ENCODE results near the gene NTHL1. TPM values are rescaled to one million over a fixed set of nuclear protein-coding genes. Genes with fewer than 3 reads are reported as not detected.

Gene NTHL1
- total and polyA plus RNA-seq, 2 donors (not counting 3 experiments of a cell fraction or from before 2014, with no cell fraction given) = 39.8 to 65.8 TPM

GRCh38 chr16:2061023-2061422 is 13.4 kb upstream of the NTHL1 start:
- intact Hi-C loops (cut with micrococcal nuclease) = no loop called here
- DNase-seq (ENCODE audit: low read depth, low spot score) (no peak), FAIRE-seq (no peak)
- Histone ChIP-seq H3K79me2 (ENCODE audit: control insufficient read depth, insufficient read depth, low read length) (no peaks in the 10 kb centered on the region), H3K27ac (ENCODE audit: insufficient read depth, low read depth, low read length) (no peak overlapping the region), H3K9me3 (replicated peaks; ENCODE audit: control insufficient read depth, insufficient read depth, low read length) (no peaks in the 10 kb centered on the region), H4K20me1 (replicated peaks; ENCODE audit: control insufficient read depth, extremely low read depth, insufficient read depth, low read length) (no peaks in the 10 kb centered on the region), H3K4me2 (ENCODE audit: insufficient read depth, low read length) (no peak overlapping the region), H3K9ac (replicated peaks; ENCODE audit: extremely low read depth, insufficient read depth, low read length) (no peak overlapping the region), H3K4me3 (replicated peaks in 1 of 3; ENCODE audit: insufficient read depth in 1 of 3, low read depth in 1 of 3, low read length in 3 of 3) (no peak overlapping the region), H3K27me3 (ENCODE audit: control insufficient read depth in 2 of 2, insufficient read depth in 2 of 2, low read length in 2 of 2) (no peaks in the 10 kb centered on the region), H3K36me3 (ENCODE audit: control insufficient read depth in 2 of 2, extremely low read depth in 1 of 2, insufficient read depth in 2 of 2, low read length in 2 of 2) (peaks cover 0 to 55% of the 10 kb centered on the region in 2 experiments), H3K4me1 (ENCODE audit: control insufficient read depth, extremely low read depth, insufficient read depth, low read length) (no peaks in the 10 kb centered on the region), H2AFZ (ENCODE audit: low read depth, low read length) (no peak overlapping the region), H3K9me1 (replicated peaks; ENCODE audit: control insufficient read depth, extremely low read depth, insufficient read depth, low read length) (no peaks in the 10 kb centered on the region)
- no peak for TF ChIP-seq FOS (IDR thresholded peaks at IDR 0.05; ENCODE audit: borderline replicate concordance, insufficient read depth, low read length)
- TF ChIP-seq JUN (IDR thresholded peaks at IDR 0.05; ENCODE audit: borderline replicate concordance, insufficient read depth, insufficient read length, low read depth) = no peak
- TF ChIP-seq EZH2 (IDR thresholded peaks at IDR 0.05; ENCODE audit: borderline replicate concordance, low read depth, low read length, severe bottlenecking) = no peak
- no peak for TF ChIP-seq POLR2A (IDR thresholded peaks at IDR 0.05; ENCODE audit: low read depth, low read length)
- no peak for TF ChIP-seq MAX (IDR thresholded peaks at IDR 0.05; ENCODE audit: insufficient read depth, insufficient read length)
- no peak for TF ChIP-seq CTCF (IDR thresholded peaks at IDR 0.05; ENCODE audit: extremely low read depth in 1 of 2, insufficient read depth in 1 of 2, low read depth in 1 of 2, low read length in 2 of 2)
- no peak for TF ChIP-seq MYC (IDR thresholded peaks at IDR 0.05; ENCODE audit: low read depth, low read length)
- TF ChIP-seq POLR2AphosphoS5 (IDR thresholded peaks at IDR 0.05; ENCODE audit: insufficient read depth, low read depth, low read length) = no peak
- TF ChIP-seq GATA2 (IDR thresholded peaks at IDR 0.05; ENCODE audit: insufficient read depth, insufficient read length, low read depth, low read length) = no peak
- BruUV-seq (replicated peaks) = no TSS peak
- POLR2A ChIA-PET = no interaction called here
- CTCF ChIA-PET = interaction anchor here (0.6 to 1.3 kb wide), 2 partner anchors 39 to 57 kb away, joined by 3 read pairs; no protein-coding TSS in a partner anchor
- dilution Hi-C loops (cut with MboI; ENCODE audit: extremely low pct_ligation_motif_present, low sequenced_read_pairs) = no loop called here

Measured in endothelial cell of umbilical vein (primary cell).